Measurements from ENCODE around the gene FBXO2.
"Not testable (repeated sequence)": the region's sequence is repeated elsewhere in the genome, so short reads cannot be mapped to it uniquely, and the experiment has no call there.

Gene FBXO2

DNA sequence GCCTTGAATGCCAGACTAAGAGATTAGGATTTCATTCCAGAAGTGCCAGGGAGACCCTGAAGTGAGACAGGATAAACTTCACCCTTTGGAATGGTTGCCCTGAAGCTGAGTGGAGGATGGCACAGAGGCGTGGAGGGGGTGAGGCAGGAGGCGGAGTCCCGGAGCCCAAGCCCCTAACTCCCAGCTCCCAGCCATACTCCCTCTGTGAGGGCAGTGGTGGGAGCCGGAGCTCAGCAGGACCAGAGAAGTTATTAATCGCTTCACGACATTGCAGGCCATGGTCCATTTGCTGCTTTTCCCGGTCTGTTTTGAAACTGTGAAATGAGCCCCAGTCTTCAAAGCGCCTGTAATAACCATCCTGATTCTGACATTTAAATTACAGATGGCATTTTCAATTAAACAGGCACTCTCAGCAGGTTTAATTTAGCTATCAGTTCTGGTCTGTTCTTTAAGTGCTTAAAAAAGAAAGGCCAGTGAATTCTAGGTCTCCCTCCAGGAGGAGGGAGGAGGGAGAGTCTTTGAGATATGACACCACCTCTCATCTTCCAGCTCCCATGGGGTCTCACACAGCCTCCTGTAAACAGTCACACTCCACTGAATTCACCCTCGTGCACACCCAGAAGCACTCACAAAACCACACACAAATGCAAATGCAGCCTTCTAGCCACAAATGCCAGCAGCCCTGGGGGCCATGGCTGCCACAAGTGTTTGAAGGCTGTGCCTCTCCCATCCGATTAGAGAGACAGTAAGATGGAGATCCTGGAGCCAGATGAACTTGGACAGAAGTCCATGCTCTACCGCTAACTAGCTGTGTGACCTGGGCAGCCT lies 19.6 kb downstream of the FBXO2 start:
- no peak for DNase-seq (ENCODE audit: insufficient read length, low spot score)
- no peak for FAIRE-seq

DNA sequence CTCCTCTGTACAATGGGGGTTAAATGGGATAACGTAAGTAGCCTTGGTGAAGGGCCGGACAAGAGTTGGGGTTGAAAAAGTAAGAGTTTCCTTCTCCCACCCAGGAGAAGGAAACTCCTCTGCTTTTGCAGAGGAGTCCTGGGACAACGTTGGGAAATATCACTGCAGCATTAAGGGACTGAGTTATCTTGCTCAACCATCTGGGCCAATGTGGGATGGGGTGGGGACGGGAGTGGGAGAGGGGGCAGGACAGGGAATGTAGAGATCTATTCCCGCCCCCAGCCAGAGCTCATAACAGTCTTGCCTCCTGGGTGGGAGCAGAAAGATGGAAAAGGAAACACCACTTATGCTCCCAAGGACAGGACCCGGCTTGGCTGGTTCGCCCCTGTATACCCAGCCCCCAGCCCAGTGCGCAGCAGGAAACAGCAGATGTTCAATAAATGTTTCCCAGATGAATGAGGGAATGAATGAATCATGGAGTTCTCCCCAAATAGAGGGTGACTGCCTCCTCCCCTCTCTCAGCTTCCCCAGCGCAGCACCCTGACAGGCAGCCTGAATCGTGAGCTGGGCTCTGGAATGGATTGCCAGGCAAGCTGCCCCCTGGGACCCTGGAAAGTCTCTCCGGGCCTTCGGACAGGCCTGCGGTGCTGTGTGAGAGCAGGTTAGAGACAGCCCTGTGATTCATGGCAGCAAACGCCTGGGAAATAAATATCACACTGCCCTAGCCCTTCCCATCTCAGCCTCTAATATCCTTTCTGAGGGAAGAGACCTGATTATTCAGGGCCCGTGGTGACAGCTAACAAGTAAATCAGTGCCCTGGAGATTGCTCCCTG lies 24.8 kb downstream of the FBXO2 start:
- FAIRE-seq (no peak), DNase-seq (ENCODE audit: insufficient read length, low spot score) (no peak)

DNA sequence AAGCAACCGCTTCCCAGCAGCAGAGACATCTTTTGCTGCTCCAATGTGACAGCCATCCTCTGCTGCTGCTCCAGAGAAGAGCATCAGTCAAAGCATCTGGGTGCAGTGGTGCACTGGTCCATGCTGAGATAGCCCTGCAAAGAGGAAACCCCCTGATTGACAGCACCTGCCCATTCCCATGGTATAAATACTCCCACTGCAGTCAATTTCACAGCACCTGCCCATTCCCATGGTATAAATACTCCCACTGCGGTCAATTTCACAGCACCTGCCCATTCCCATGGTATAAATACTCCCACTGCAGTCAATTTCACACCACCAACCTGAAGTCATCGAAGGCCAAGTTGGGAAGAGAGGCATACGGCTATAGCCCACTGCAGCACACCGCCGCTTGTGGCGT lies 25.5 kb downstream of the FBXO2 start:
- FAIRE-seq (no peak), DNase-seq (ENCODE audit: insufficient read length, low spot score) (no peak)

DNA sequence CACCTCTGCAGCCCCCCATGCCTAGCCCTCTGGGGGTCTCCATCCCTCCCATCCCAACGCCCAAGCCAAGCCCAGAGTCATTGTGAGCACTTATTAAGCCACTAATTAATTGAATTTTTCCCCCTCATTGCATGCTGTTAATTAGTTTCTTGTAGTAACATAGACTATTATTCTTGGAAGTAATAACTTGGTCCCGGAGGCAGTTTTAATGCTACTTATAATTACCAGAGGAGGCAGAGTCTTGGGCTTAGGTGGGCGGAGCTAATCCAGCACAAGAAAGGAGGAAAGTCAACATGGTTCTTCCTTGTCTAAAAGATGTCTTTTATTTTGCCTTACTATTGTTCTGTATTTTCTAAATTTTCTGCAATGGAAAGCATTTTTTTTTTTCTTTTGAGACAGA lies 27.7 kb downstream of the FBXO2 start:
- no peak for DNase-seq (ENCODE audit: insufficient read length, low spot score)
- FAIRE-seq: no peak

DNA sequence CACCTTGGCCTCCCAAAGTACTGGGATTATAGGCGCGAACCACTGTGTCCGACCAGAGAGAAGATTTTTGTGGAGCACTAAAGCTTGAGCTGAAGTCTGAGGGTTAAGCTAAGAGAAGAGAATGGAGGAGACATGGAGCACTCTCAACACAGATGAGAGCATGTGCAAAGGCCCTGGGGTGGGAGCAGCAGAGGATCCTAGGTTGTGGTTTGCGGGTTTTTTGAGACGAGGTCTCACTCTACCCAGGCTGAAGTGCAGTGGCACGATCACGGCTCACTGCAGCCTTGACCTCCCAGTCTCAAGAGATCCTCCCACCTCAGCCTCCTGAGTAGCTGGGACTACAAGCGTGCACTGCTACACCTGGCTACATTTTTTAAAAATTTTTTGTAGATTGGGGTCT lies 30.5 kb downstream of the FBXO2 start:
- DNase-seq (ENCODE audit: insufficient read length, low spot score) (no peak), FAIRE-seq (no peak)

DNA sequence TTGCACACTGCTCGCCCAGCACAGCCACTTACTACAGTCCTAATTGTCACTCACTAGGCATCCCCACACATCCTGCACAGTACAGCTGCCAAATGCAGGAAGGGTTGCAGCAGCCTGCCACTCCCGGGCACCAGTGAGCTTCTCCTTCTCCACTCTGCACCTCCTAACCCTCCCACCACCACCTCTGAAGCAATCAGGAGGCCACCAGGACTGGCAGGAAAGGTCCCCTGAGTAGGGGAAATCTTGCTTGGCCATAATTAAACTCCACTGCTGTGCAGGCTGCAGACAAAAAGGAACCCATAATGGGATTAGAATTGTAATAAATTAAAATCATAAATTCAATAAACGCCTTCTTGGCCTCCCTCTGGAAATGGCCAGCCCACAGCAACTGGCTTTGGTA lies 31.8 kb downstream of the FBXO2 start:
- DNase-seq (ENCODE audit: insufficient read length, low spot score): no peak

DNA sequence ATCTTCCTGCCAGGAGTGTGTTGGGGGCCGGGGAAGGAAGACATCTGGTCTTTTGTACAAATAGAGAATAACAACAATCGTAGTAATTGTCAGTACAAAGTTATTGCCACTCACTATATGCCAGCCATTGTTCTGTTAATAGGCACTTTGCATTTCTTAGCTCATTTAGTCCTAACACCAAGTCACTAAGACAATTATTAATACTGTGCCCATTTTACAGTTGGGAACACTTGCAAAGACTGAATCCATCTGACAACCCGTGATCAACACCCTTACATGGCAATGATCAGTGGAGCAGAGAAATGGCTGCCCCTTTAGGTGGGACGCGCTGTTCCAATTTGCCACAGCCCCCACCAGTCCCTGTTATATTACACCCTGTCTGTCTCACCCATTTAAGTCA lies 33.3 kb downstream of the FBXO2 start:
- FAIRE-seq: no peak
- DNase-seq (ENCODE audit: insufficient read length, low spot score): no peak

More for the DNA sequence above, 31.8 kb downstream of the FBXO2 start:
- FAIRE-seq: no peak

GRCh38 chr1:11620405-11620804 lies 33.8 kb downstream of the FBXO2 start:
- FAIRE-seq (no peak), DNase-seq (ENCODE audit: insufficient read length, low spot score) (no peak)

- FAIRE-seq (no peak), DNase-seq (ENCODE audit: insufficient read length, low spot score) (no peak)
Observed at GRCh38 chr1:11617741-11618140, 36.5 kb downstream of the FBXO2 start.

DNA sequence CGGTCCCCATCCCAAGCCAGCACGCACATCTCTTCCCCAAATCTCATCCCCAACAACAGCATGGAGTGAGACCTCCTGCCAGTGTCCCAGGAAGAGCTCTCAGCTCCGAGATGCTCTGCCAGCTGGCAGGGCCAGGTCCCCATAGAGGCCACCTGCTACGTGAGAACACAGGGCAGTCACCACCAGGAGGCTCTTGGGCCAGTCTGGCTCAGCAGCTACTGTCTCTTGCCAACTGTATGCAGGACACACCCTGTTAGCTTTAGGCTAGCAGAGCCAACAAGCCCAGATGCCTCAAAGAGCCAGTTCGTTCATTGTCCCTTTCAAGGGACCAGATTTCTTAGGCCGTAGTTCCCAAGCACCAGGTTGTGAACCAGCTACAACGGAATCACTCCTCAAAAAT lies 36.9 kb downstream of the FBXO2 start:
- DNase-seq (ENCODE audit: insufficient read length, low spot score): no peak
- no peak for FAIRE-seq

GRCh38 chr1:11616766-11617165 lies 37.5 kb downstream of the FBXO2 start:
- DNase-seq (ENCODE audit: insufficient read length, low spot score) (no peak), FAIRE-seq (no peak)

DNA sequence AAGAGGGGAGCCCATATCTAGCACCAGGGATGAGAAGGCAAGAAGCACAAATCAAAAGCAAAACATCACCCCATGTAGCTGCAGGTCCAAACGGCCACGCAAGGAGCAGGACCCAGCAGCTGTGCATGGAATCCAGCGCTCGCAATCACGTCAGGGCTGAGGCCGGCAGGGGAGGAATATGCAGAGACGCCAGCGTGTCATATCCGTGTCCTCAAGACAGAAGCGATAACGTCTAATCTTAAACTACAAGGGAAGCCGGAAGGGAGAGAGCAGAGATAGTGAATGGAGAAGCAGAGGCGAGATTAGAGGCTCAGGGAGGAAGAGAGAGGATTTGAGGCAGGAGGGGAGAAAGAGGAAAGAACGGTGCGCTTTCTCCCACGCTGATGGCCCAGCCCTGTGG lies 39.1 kb downstream of the FBXO2 start:
- FAIRE-seq (no peak), DNase-seq (ENCODE audit: insufficient read length, low spot score) (no peak)

GRCh38 chr1:11613347-11613746 lies 40.9 kb downstream of the FBXO2 start:
- no peak for DNase-seq (ENCODE audit: insufficient read length, low spot score)
- no peak for FAIRE-seq

- DNase-seq (ENCODE audit: insufficient read length, low spot score) (no peak), FAIRE-seq (no peak)
Observed at GRCh38 chr1:11611638-11612327, 42.4 kb downstream of the FBXO2 start.

DNA sequence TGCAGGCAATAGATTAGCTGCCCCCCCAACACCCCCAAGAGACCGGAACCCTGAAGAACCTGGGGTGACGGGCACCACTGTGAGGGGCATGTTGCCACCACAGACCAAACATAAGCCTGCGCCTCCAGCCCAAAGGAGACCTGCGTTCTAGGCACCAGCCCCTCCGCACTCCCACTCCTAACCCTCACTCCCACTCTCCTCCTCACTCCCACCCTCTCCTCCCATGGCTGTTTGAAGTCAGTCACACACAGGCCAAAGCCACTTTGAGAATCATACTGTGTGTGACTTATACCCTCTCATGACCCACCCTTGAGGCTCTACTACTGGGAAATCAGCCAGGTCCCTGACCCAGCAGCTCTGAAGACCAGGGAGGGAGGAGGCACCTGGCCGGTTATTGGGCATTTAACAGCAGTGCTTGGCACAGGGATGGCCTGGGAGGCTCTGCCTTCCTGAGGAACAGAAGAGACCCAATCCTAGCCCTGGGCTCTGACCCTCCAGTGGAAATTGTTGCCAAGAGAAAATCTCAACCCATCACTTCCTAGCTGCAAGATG lies 43.5 kb downstream of the FBXO2 start:
- no peak for FAIRE-seq
- no peak for DNase-seq (ENCODE audit: insufficient read length, low spot score)

DNA sequence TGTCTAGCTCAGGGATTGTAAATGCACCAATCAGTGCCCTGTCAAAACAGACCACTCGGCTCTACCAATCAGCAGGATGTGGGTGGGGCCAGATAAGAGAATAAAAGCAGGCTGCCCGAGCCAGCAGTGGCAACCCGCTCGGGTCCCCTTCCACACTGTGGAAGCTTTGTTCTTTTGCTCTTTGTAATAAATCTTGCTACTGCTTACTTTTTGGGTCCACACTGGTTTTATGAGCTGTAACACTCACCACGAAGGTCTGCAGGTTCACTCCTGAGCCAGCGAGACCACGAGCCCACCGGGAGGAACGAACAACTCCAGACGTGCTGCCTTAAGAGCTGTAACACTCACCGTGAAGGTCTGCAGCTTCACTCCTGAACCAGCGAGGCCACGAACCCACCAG lies 44.9 kb downstream of the FBXO2 start:
- not testable (repeated sequence) for FAIRE-seq; DNase-seq (ENCODE audit: insufficient read length, low spot score)

DNA sequence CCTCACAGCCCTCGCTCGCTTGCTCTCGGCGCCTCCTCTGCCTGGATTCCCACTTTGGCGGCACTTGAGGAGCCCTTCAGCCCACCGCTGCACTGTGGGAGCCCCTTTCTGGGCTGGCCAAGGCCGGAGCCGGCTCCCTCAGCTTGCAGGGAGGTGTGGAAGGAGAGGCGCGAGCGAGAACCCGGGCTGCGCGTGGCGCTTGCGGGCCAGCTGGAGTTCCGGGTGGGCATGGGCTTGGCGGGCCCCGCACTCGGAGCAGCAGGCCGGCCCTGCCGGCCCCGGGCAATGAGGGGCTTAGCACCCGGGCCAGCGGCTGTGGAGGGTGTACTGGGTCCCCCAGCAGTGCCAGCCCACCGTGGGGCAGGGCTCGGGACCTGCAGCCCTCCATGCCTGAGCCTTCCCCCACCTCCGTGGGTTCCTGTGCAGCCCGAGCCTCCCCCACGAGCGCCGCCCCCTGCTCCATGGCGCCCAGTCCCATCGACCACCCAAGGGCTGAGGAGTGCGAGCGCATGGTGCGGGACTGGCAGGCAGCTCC lies 45.6 kb downstream of the FBXO2 start:
- DNase-seq (ENCODE audit: insufficient read length, low spot score); FAIRE-seq: not testable (repeated sequence)

DNA sequence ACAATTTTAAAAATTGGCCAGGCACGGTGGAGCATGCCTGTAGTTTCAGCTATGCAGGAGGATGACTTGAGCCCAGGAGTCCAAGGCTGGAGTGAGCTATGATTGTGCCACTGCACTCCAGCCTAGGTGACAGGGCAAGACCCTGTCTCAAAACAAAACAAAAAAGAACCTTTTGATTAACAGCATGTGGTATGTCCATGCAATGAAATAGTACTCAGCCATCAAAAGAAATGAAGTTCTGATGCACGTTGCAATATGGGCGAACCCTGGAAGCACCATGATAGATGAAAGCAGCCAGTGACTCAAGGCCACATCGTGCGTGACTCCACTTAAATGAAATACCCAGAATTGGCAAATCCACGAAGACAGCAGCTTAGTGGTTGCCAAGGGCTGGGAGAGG lies 47.5 kb downstream of the FBXO2 start:
- no peak for FAIRE-seq
- DNase-seq (ENCODE audit: insufficient read length, low spot score): no peak

- no peak for FAIRE-seq
Observed at GRCh38 chr1:11602981-11603380, 51.2 kb downstream of the FBXO2 start.

DNA sequence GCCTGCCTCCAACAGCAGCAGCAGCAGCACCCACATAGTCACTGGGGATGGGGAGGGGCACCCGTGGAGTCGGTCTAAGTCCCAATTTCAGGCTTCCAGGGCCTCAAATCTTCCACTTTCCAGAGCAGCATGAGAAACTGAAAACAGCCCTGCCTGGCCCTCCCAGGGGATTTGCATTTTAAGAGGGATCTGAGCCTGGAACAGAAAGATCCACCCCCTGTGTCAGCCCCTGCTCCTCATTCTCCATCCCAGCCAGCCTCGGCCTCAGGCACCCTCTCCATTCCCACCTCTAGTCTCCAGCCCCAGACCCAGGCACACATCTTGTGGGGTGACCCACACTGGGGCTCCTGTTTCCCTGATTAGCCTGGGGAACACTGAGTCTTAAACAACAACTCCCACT lies 51.8 kb downstream of the FBXO2 start:
- FAIRE-seq (no peak), DNase-seq (ENCODE audit: insufficient read length, low spot score) (no peak)

More at GRCh38 chr1:11602981-11603380, 51.2 kb downstream of the FBXO2 start:
- DNase-seq (ENCODE audit: insufficient read length, low spot score): no peak

DNA sequence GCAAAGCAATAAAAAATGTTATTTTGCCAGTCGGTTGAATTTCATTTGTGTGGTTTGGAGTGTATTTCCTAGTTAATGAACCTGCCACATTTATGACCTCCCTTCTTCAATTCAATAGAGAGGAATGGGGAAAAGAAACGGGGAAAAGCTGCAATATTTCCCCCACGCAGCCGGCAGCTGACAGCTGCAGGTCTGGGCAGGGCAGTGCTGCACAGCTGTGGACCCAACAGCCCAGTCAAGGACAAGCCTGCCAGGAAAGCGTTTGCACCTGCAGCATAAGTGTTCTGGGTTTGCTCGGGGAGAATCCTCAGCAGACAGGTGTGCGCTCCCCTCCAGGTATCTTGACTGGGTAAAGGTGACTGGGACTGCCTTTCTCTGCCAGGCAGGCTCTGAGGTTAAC lies 53.4 kb downstream of the FBXO2 start:
- FAIRE-seq: no peak
- no peak for DNase-seq (ENCODE audit: insufficient read length, low spot score)
